NCI-H1436 treated with DMSO at 0.1 percent for 48 hours (cell line): Measurements from ENCODE around the gene LAMA3.

Source experiments
- DNase-seq: peaks from one replicate; lab custom pipeline; 2025; lab: John Stamatoyannopoulos, UW

LAMA3 gene

GRCh38 chr18:23971666-23972230 is 282.5 kb downstream of the LAMA3 start:
- no peak for DNase-seq

DNA sequence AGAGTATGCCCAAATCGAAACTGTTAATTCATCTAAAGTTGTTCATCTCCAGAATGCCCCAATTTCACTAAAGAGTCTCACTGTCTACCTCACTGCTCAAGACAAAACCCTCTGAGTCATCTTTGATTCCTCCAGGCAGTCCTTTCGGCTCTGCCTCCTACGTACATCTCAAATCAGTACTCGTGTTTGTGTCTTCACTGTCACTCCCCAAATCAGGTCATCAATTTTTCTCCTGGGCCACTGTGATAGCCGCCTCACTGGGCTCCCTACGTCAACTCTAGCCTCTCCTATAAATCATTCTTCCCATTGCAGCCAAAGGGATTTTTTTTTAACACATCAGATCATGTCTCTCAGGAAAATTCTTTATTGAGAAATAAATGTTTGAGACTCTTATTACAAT is 283.2 kb downstream of the LAMA3 start:
- no peak for DNase-seq

DNA sequence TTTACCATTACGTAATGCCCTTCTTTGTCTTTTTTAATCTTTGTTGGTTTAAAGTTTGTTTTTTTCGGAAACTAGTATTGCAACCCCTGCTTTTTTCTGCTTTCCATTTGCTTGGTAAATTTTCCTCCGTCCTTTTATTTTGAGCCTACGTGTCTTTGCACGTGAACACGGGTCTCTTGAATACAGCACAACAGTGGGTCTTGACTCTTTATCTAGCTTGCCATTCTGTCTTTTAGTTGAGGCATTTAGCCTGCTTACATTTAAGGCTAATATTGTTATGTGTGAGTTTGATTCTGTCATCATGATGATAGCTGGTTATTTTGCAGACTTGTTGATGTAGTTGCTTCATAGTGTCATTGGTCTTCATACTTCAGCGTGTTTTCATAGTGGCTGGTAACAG is 287.9 kb downstream of the LAMA3 start:
- DNase-seq = no peak

DNA sequence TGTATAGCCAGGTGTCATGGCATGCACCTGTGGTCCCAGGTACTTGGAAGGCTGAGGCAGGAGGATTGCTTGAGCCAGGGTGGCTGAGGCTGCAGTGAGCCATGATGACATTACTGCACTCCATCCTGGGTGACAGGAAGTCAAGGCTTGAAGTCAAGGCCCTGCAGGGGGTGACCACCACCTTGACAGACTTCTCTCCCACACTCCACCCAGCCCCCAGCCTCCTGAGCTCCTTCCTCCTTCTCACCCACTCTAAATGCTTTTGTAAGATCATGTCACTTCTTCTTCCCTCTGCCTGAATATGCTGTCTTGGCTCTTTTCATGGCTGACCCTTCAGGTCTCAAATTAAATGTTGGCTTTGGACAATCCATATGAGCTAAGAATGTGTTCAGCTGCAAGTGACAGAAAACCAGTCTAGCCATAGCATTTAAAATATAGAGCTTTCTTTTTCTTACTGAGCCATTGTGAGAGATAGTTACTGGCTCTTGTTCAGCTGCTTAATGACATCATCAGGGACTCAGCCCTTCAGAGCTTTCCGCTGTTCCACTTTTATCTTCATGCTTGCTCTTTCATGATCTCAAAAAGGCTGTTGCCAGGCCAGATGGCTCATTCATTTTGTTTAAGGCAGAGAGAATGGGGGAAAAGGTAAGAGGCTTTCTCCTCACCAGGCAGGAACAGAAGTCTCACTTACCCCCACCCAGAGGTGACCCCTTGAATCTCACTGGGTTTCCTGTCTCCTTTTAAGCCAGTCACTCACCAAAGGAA is 288.6 kb downstream of the LAMA3 start:
- DNase-seq = no peak

- no peak for DNase-seq
Measured at GRCh38 chr18:23981369-23981980, 292.2 kb downstream of the LAMA3 start.

DNA sequence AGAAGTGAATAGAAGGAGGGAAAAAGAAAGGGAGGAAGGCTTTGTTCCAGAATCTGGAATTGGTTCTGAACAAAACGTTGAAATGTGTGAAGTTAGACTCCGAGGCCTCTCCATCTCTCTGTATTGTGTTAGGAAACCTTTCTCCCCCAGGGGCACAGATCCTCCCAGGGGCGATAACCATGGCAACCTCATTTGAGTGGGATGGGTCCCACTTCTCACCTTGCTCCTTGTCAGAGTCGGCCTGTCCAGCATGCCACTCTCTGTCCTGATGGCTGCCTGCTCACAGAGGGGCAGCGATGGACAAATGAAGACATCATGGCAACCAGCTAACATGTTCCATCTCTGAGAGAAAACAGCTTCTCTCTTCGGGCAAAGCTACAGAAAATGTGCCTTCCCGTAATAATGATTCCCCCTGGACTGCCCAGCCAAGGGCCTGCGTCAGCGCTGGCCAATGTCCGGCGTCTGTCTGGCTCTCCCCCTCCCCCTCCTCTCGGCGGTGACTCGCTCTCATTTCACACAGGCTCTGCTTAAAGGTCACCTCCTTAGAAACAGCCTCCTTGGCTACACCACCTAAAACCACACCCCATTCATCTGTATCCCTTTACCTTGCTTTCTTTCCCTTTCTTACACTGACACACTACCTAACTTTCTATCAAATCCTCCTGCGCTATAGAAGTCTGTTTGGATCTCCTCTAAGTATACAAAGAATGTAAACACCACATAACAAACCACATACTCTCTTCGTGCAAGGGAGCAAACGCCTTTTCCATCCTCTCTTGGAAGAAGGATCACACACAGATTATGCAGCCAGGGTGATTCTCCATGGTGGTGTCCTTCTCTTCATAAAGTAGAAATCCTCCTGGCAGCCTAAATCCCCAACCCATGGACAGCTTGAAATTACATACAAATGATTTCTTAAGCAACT is 293.2 kb downstream of the LAMA3 start:
- no peak for DNase-seq

- no peak for DNase-seq
Measured at GRCh38 chr18:23983112-23983511, 293.9 kb downstream of the LAMA3 start.

GRCh38 chr18:23986600-23987359 is 297.5 kb downstream of the LAMA3 start:
- DNase-seq = no peak

- no peak for DNase-seq
Measured at GRCh38 chr18:23990474-23991410, 301.5 kb downstream of the LAMA3 start.

- DNase-seq = no peak
Measured at GRCh38 chr18:23992089-23992940, 303.1 kb downstream of the LAMA3 start.

DNA sequence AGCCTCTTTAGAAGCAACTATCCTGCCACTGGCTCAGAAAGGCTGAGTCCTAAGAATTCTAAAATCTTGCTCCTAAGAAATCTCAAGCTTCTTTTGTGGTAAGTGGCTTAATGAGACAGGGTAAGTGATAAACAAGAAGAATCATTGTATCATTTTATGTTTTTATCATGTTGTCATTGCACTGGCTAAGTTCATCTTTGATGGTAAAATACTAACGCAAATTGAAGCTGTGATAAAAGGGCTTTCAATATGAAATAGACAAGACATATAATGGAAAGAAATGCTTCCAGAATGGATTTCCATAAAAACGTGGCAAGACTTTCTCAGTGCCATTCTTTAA is 303.7 kb downstream of the LAMA3 start:
- DNase-seq = no peak

- DNase-seq = peak; percentile 92
Measured at GRCh38 chr18:23994361-23994902, 305.2 kb downstream of the LAMA3 start.

- no peak for DNase-seq
Measured at GRCh38 chr18:23995180-23995579, 305.9 kb downstream of the LAMA3 start.

- DNase-seq = no peak
Measured at GRCh38 chr18:23998018-23998417, 308.8 kb downstream of the LAMA3 start.

DNA sequence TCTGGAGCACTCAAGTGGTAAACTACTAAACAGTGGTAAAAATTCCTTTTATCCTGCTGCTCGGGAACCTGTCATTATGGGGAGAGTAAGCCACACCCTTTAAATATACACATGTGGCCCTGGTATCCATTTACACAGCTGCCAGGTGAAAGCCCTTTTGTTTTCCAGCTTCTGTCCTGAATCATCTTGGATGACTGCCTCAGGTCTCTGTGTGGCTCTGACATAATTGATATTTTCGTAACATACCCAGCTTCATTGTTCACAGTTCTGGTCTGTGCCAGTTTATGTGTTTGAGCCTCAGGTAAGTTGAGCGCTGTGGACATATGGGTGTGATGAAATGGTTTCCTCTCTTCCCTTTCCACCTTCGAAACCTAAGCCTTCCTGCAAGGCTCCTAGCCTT is 309.6 kb downstream of the LAMA3 start:
- DNase-seq = peak; percentile 77

- no peak for DNase-seq
Measured at GRCh38 chr18:24000613-24001490, 311.6 kb downstream of the LAMA3 start.

DNA sequence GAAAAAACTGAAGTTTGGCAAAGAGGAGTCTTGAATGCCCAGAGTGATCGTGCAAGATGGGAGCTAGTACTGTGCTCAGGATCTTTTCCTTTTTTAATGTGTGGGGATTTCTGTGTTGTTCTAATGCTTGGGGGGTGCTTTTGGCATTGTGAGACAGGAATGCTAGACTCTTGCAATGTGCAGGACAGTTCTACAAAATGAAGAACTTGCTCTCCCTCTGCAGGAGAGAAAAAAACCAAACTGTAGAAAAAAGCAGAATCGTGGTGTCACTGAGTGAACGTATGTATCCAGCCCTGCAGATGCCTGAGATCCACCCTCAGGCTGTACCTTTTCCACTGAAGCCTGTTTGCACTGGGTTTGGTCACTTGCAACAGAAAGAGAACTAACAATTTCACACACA is 313.2 kb downstream of the LAMA3 start:
- no peak for DNase-seq

DNA sequence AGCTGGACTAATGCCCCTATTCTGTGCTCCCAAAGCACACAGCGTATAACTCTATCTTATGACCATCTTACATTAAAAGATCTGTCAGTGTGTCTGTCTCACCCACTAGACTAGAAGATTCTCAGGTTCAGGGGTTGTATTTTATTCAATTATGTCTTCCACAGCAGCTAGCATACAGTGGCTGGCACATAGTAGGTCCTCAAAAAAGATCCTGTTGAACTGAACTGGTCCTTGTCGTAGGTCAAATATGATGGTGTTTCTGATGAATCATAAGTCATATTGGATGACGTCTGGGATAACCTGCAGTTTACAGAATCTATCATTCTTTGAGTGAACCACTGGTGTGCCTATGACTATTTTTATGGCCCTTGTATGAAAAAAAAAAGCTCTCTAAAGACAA is 314.0 kb downstream of the LAMA3 start:
- no peak for DNase-seq
